ENCODE results near the gene NYAP2.

Gene NYAP2

GRCh38 chr2:225456619-225457260 lies 57.2 kb downstream of the NYAP2 start:
- no peaks in the 10 kb centered on the region for H3F3A ChIP-seq (ENCODE audit: low read depth)
- no peaks in the 10 kb centered on the region for H3K9me3 ChIP-seq (ENCODE audit: insufficient read depth, low read depth, low read length)
- no peak overlapping the region for H2AFZ ChIP-seq (ENCODE audit: low read length)
- no peaks in the 10 kb centered on the region for H3K9me2 ChIP-seq (replicated peaks; ENCODE audit: low read depth, low read length)
- H3K9ac ChIP-seq (ENCODE audit: low read depth, low read length, poor library complexity, severe bottlenecking): no peak overlapping the region
- H3K4me1 ChIP-seq (ENCODE audit: insufficient read depth, low read length, poor library complexity, severe bottlenecking): no peaks in the 10 kb centered on the region
- no peaks in the 10 kb centered on the region for H3K79me2 ChIP-seq (ENCODE audit: insufficient read depth, low read length)
- TF ChIP-seq CTCF (conservative IDR thresholded peaks at IDR 0.05; ENCODE audit: low read length): no peak
- no peak for TF ChIP-seq EZH2phosphoT487 (IDR thresholded peaks at IDR 0.05; ENCODE audit: borderline replicate concordance)
- H3K4me3 ChIP-seq (ENCODE audit: low read length, poor library complexity, severe bottlenecking): no peak overlapping the region
- H3K4me2 ChIP-seq (ENCODE audit: low read depth, low read length, poor library complexity, severe bottlenecking): no peak overlapping the region
- H4K20me1 ChIP-seq (ENCODE audit: insufficient read depth, low read length, poor library complexity, severe bottlenecking): no peaks in the 10 kb centered on the region
- H3K36me3 ChIP-seq (ENCODE audit: insufficient read depth, low read length): no peaks in the 10 kb centered on the region
- no peaks in the 10 kb centered on the region for H3K27me3 ChIP-seq (ENCODE audit: insufficient read depth, low read length, poor library complexity, severe bottlenecking)

GRCh38 chr2:225457482-225457881 lies 58.0 kb downstream of the NYAP2 start:
- no peaks in the 10 kb centered on the region for H3K9me2 ChIP-seq (replicated peaks; ENCODE audit: low read depth, low read length)
- no peak overlapping the region for H2AFZ ChIP-seq (ENCODE audit: low read length)
- no peaks in the 10 kb centered on the region for H3K79me2 ChIP-seq (ENCODE audit: insufficient read depth, low read length)
- no peaks in the 10 kb centered on the region for H4K20me1 ChIP-seq (ENCODE audit: insufficient read depth, low read length, poor library complexity, severe bottlenecking)
- H3K27me3 ChIP-seq (ENCODE audit: insufficient read depth, low read length, poor library complexity, severe bottlenecking): no peaks in the 10 kb centered on the region
- H3K4me3 ChIP-seq (ENCODE audit: low read length, poor library complexity, severe bottlenecking): no peak overlapping the region
- H3K4me1 ChIP-seq (ENCODE audit: insufficient read depth, low read length, poor library complexity, severe bottlenecking): no peaks in the 10 kb centered on the region
- H3F3A ChIP-seq (ENCODE audit: low read depth): no peaks in the 10 kb centered on the region
- no peak overlapping the region for H3K4me2 ChIP-seq (ENCODE audit: low read depth, low read length, poor library complexity, severe bottlenecking)
- no peak overlapping the region for H3K9ac ChIP-seq (ENCODE audit: low read depth, low read length, poor library complexity, severe bottlenecking)
- no peaks in the 10 kb centered on the region for H3K9me3 ChIP-seq (ENCODE audit: insufficient read depth, low read depth, low read length)
- no peaks in the 10 kb centered on the region for H3K36me3 ChIP-seq (ENCODE audit: insufficient read depth, low read length)
- TF ChIP-seq EZH2phosphoT487 (IDR thresholded peaks at IDR 0.05; ENCODE audit: borderline replicate concordance) (no peak), CTCF (conservative IDR thresholded peaks at IDR 0.05; ENCODE audit: low read length) (no peak)

- TF ChIP-seq EZH2phosphoT487 (IDR thresholded peaks at IDR 0.05; ENCODE audit: borderline replicate concordance) (no peak), CTCF (conservative IDR thresholded peaks at IDR 0.05; ENCODE audit: low read length) (no peak)
- Histone ChIP-seq H4K20me1 (ENCODE audit: insufficient read depth, low read length, poor library complexity, severe bottlenecking) (no peaks in the 10 kb centered on the region), H2AFZ (ENCODE audit: low read length) (no peak overlapping the region), H3K4me3 (ENCODE audit: low read length, poor library complexity, severe bottlenecking) (no peak overlapping the region), H3F3A (ENCODE audit: low read depth) (no peaks in the 10 kb centered on the region), H3K9me2 (replicated peaks; ENCODE audit: low read depth, low read length) (no peaks in the 10 kb centered on the region), H3K36me3 (ENCODE audit: insufficient read depth, low read length) (no peaks in the 10 kb centered on the region), H3K27me3 (ENCODE audit: insufficient read depth, low read length, poor library complexity, severe bottlenecking) (no peaks in the 10 kb centered on the region), H3K4me1 (ENCODE audit: insufficient read depth, low read length, poor library complexity, severe bottlenecking) (no peaks in the 10 kb centered on the region), H3K4me2 (ENCODE audit: low read depth, low read length, poor library complexity, severe bottlenecking) (no peak overlapping the region), H3K9ac (ENCODE audit: low read depth, low read length, poor library complexity, severe bottlenecking) (no peak overlapping the region), H3K9me3 (ENCODE audit: insufficient read depth, low read depth, low read length) (no peaks in the 10 kb centered on the region), H3K79me2 (ENCODE audit: insufficient read depth, low read length) (no peaks in the 10 kb centered on the region)
These were observed 59.1 kb downstream of the NYAP2 start for GRCh38 chr2:225458431-225459117.
